Dedifferentiated amniotic fluid mesenchymal stem cell (primary cell): Measurements from ENCODE around the gene SLC47A2.

Experiments used
- DNase-seq: peaks from one replicate; pipeline ENCODE4 v3.0.0-alpha.2; 2016; ENCODE audit errors: extremely low spot score

Gene SLC47A2

DNA sequence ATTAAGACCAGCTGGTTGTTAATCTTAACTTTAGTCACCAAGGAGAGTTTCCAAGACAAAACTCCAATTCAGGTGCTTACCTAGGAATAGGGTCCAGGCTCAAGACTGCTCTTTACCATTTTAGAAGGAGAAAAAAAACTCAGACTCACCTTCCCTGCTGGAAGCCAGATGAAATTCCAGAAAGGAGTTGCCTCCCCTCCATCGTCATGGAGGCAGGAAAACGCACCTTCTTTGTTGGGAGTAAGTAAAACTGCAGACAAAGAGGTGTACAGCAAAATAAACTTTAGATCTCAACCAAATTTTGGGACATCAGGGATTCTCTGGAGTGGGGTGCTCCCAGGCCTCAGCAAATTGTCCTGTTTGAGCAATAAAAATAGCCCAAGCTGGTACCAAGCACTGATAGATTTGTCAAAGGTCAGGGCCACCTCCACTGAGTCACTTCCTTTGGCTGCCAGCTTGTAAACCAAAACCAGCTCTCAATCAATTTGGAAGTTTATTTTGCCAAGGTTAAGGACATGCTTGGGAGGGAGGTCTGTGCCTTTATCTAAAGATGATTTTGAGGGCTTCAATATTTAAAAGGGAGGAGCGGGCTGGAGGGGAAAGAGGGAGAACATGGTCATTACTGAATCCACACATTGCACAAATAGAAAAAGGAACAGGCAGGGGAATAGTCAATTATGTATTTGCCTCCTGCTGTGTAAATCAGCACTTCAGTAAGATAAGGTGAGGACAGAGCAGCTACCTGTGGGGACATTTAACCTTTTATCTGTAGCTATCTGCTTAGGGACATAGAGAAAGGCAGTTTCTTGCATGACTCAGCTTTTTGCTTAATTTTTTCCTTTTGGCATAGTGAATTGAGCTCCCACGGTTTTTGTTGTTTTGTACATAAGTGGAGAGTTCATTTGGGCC is 69.3 kb downstream of the SLC47A2 start:
- no peak for DNase-seq

DNA sequence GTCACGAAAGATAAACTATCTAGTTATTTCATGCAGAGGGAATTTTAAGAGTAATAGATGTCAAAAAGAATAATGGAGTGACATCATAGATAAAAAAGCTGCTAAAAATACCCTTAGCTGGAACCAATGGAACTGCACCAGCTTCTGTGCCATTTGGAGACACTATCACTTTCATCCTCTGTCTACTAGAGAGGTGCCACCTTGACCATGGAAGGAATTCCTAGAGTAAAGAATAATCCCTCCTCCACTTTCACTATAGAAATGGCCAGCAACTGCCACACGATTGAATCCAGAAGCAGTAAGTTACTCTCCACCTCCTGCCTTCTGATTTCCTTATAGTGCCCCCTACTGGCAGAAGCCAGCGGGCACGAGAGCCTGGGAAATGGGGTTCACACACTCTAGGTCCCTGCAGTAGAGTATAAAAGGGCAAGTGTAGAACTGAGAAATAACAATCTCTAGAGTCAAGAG is 70.6 kb downstream of the SLC47A2 start:
- DNase-seq: no peak

DNA sequence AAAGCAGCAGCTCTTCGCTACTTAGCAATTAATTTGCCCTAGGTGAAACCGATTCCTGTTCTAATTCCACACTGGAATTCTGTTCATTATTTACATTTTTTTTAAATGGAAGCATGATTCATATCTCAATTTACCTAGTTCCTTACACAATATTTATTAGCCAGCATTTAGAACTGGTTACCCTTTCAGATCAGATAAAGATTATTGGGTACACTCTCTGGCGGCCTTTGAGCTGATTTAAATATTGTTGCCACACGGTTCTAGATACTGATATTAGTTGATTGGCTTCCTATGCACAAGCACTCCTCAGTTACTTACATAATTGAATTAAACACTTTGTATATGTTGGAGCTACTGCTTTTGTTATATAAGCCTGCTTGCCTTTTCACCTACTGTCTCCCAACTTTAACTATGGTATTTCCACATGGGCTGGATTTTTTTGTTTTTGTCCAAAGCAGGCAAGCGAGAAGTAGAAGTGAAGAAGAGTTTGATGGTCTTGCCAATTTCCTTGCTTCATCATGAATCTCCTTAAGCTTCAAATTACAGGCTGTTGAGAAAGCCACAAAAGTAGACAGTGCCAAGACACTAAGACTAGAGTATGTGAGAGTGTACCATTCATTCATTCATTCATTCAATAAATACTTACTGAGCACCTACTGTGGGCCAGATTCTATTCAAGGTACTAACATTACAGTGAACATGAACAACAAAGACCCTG is 71.7 kb downstream of the SLC47A2 start:
- DNase-seq: no peak

DNA sequence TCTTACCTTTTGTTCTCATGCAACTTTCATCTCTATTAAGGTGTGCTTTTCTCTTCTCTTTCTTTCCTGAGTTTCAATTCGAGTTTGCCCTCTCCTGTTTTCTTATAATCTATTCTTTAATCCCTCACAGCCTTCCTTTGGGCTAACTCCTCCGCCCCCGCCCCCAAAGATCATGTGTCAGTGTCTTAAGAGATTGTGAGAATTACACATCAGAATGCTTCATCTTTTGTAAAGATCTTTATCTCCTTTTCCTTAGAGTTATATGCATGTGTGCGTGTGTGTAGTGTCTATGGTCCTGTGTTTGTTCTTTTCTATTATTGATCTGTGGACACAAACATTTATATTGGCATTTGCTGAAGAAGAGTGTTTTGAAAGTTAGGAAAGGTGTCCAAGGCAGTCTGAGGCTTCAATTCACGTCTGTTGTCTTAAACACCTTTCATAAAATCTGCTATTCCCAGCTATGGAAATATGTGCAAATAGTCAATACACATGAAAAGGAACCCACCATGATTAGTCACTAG is 74.0 kb downstream of the SLC47A2 start:
- no peak for DNase-seq

DNA sequence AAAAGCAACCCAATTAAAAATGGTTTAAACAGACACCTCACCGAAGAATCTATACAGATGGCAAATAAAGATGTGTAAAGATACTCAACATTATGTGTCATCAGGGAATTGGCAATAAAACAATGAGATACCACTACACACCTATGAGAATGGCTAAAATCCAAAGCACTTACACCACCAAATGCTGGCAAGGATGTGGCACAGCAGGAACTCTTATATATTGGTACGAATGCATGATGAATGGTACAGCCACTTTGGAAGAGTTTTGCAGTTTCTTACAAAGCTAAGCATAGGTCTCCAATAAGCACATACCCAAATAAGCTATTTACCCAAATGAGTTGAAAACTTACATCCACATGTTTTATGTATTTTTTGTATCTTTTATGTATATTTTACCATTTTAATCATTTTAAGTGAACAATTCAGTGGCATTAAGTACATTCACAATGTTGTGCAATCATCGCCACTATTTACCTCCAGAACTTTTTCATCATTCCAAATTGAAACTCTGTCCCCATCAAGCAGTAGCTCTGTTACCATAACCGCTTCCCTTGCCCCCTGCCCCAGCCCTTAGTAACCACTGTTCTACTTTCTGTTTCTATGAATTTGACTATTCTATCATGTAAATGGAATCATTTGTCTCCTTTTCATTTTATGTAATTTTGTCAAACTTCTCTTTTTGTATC is 74.6 kb downstream of the SLC47A2 start:
- no peak for DNase-seq

DNA sequence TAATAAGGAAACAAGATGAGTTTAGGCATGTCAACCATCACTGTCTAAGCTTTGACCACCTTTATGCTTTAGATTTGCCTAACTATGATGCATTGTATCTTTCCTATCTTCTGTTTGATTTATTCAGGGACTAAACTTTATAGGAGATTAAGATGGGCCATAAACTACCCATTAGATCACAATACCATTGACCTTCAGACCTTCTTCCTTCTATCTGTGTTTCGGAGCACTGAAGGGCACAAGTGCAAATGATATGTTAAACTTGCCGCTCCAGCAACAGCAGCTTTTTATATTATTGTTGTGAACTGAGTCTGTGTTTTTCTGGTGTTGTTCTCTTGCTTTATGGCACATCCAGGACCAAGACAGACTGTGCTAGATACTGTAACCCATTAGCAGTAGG is 84.5 kb downstream of the SLC47A2 start:
- no peak for DNase-seq

DNA sequence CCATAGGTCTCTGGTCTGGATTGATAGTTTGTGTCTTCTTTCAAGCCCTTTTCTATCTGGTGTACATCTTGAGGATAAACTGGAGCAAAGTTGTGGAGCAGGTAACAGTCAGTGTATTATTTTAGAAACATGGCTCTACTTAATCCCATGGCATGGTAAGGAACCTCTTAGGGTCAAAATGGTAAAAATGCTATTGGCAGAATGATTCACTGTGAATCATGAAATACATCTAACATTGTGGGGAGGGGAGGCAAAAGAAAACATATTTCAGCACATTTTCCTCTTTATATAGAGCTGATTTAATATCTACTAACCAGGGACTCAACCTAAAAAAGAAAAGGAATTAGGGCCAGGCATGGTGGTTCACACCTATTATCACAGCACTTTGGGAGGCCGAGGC is 85.7 kb downstream of the SLC47A2 start:
- no peak for DNase-seq

DNA sequence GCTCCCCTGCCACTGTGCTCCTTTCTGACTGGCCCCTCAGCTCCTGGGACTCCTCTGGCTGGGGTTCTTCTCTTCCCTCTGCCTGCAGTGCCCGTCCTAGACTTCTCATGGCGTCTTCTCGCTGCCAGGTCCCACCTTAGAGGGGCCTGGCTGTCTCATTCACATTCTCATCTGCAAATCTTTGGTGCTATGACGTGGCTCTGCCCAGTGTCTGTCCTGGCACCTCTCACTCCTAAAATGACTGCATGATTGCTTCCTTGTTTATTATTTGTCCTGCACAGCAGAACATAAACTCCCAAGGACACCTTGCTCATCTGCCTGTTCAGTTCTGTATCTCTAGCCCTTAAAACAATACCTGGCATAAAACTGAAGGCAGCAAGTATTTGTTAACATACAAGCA is 86.3 kb downstream of the SLC47A2 start:
- no peak for DNase-seq

DNA sequence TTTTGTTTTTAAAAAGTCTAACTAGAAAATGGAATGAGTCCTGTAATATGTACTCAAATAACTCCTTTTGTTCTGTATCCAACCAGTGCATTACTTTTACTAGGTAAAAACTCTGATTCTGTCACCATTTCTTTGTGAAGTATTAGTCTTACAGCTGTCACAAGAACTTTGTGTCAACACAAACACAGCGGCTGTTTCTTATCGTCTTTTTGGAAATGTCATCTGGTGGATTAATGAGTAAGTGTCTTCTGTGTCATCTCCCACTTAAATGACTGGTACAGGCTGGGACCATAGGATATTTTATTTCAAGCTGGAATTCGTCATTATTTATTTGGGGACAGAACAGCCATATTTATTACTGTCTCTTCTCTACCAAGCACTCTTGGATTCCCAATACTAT is 86.9 kb downstream of the SLC47A2 start:
- no peak for DNase-seq
